GM23338 (cell line): ENCODE measurements around the gene DDA1. TPM values are rescaled to one million over a fixed set of nuclear protein-coding genes. Genes with fewer than 3 reads are reported as not detected.

Source experiments
- ATAC-seq: fragments of 200-7000 bp; cut with Tn5 transposase; 3 replicates; pipeline ENCODE4 v1.9.1; 2020
- DNase-seq: peaks from one replicate; pipeline ENCODE4 v3.0.0-alpha.2; 2015; ENCODE audit warnings: low spot score
- H2AFZ ChIP-seq: fragments of 200-600 bp; sonication (generic); 2 replicates; pipeline ENCODE4 v1.8.0; 2016; ENCODE audit warnings: antibody characterized with exemption, mild to moderate bottlenecking, moderate library complexity
- H3F3A ChIP-seq: fragments of 200-600 bp; sonication (generic); replicated peaks from 2 replicates; pipeline ENCODE4 v1.8.0; 2017; ENCODE audit warnings: antibody characterized with exemption, mixed run types, low read depth
- H3K27ac ChIP-seq: fragments of 200-600 bp; sonication (generic); 2 replicates; pipeline ENCODE4 v1.6.1; 2016; ENCODE audit warnings: low read depth
- H3K27me3 ChIP-seq: fragments of 200-600 bp; sonication (generic); 2 replicates; pipeline ENCODE4 v1.8.0; 2016; ENCODE audit warnings: mild to moderate bottlenecking, mixed run types, moderate library complexity; ENCODE audit not compliant: insufficient read depth
- H3K36me3 ChIP-seq: fragments of 200-600 bp; sonication (generic); 2 replicates; pipeline ENCODE4 v1.8.0; 2016; ENCODE audit warnings: mild to moderate bottlenecking; ENCODE audit not compliant: insufficient read depth
- H3K4me1 ChIP-seq: fragments of 200-600 bp; sonication (generic); 2 replicates; pipeline ENCODE4 v1.8.0; 2016; ENCODE audit warnings: mild to moderate bottlenecking, moderate library complexity; ENCODE audit not compliant: insufficient read depth
- H3K4me2 ChIP-seq: fragments of 200-600 bp; sonication (generic); 2 replicates; pipeline ENCODE4 v1.7.1; 2017; ENCODE audit warnings: mixed run types
- H3K4me3 ChIP-seq: fragments of 200-600 bp; sonication (generic); 2 replicates; pipeline ENCODE4 v1.6.1; 2016; ENCODE audit warnings: mixed run types
- H3K79me2 ChIP-seq: fragments of 200-600 bp; sonication (generic); replicated peaks from 2 replicates; pipeline ENCODE4 v1.8.0; 2017; ENCODE audit warnings: mild to moderate bottlenecking; ENCODE audit not compliant: insufficient read depth
- H3K9me2 ChIP-seq: fragments of 200-600 bp; sonication (generic); 2 replicates; pipeline ENCODE4 v1.8.0; 2017; ENCODE audit not compliant: insufficient read depth
- H4K20me1 ChIP-seq: fragments of 200-600 bp; sonication (generic); replicated peaks from 2 replicates; pipeline ENCODE4 v1.8.0; 2017; ENCODE audit warnings: mild to moderate bottlenecking; ENCODE audit not compliant: insufficient read depth
- H3K27ac Mint-ChIP-seq: 2 replicates; pipeline ENCODE4 v1.8.0; 2020; ENCODE audit warnings: inconsistent platforms, mild to moderate bottlenecking, moderate library complexity, mixed read lengths
- H3K27me3 Mint-ChIP-seq: 3 replicates; pipeline ENCODE4 v1.8.0; 2022; ENCODE audit warnings: low read depth, mild to moderate bottlenecking, moderate library complexity, mixed read lengths, inconsistent platforms; ENCODE audit not compliant: insufficient read depth, poor library complexity
- H3K36me3 Mint-ChIP-seq: 3 replicates; pipeline ENCODE4 v1.8.0; 2021; ENCODE audit warnings: low read depth, mild to moderate bottlenecking, inconsistent platforms, moderate library complexity, mixed read lengths
- H3K4me1 Mint-ChIP-seq: 3 replicates; pipeline ENCODE4 v1.8.0; 2020; ENCODE audit warnings: mild to moderate bottlenecking, inconsistent platforms, mixed read lengths
- H3K4me3 Mint-ChIP-seq: 3 replicates; pipeline ENCODE4 v1.8.0; 2021; ENCODE audit warnings: moderate library complexity, mild to moderate bottlenecking, inconsistent platforms, mixed read lengths
- H3K9me3 Mint-ChIP-seq: 3 replicates; pipeline ENCODE4 v1.8.0; 2020; ENCODE audit warnings: moderate library complexity, mild to moderate bottlenecking, inconsistent platforms, mixed read lengths
- CREB1 ChIP-seq: fragments of 250-450 bp; sonication (Bioruptor Pico); IDR thresholded peaks from 2 replicates; pipeline ENCODE4 v1.5.0; 2020; ENCODE audit warnings: low read depth, mild to moderate bottlenecking, moderate library complexity
- CTCF ChIP-seq, 2 experiments: fragments of 200-600 bp in 1 of 2; sonication (generic) in 1 of 2; conservative IDR thresholded peaks; 2 replicates each; pipeline versions ENCODE4 v1.5.1 to v1.6.1; 2016 to 2017; ENCODE audit warnings: antibody characterized with exemption in 2 of 2, low read depth in 2 of 2, mild to moderate bottlenecking in 2 of 2, moderate library complexity in 1 of 2
- EZH2 ChIP-seq: fragments of 200-600 bp; sonication (generic); IDR thresholded peaks from one replicate; pipeline ENCODE4 v1.8.0; 2017; ENCODE audit warnings: antibody characterized with exemption, mild to moderate bottlenecking, low read depth; ENCODE audit not compliant: unreplicated experiment
- EZH2phosphoT487 ChIP-seq: fragments of 200-600 bp; sonication (generic); IDR thresholded peaks from one replicate; pipeline ENCODE4 v1.8.1; 2018; ENCODE audit warnings: antibody characterized with exemption; ENCODE audit not compliant: unreplicated experiment
- JUNB ChIP-seq: IDR thresholded peaks from one replicate; pipeline ENCODE4 v1.6.1; 2016; ENCODE audit warnings: antibody characterized with exemption; ENCODE audit not compliant: unreplicated experiment
- NANOG ChIP-seq: IDR thresholded peaks from 2 replicates; pipeline ENCODE4 v1.6.1; 2016; ENCODE audit warnings: antibody characterized with exemption, borderline replicate concordance
- POLR2AphosphoS5 ChIP-seq: IDR thresholded peaks from 2 replicates; pipeline ENCODE4 v1.6.1; 2016; ENCODE audit warnings: antibody characterized with exemption, low read depth
- REST ChIP-seq: IDR thresholded peaks from one replicate; pipeline ENCODE4 v1.6.1; 2018; ENCODE audit warnings: antibody characterized with exemption; ENCODE audit not compliant: unreplicated experiment
- STAT1 ChIP-seq: IDR thresholded peaks from one replicate; pipeline ENCODE4 v1.6.1; 2016; ENCODE audit warnings: antibody characterized with exemption; ENCODE audit not compliant: unreplicated experiment
- ZNF114 ChIP-seq: fragments of 250-450 bp; sonication (Bioruptor Pico); IDR thresholded peaks from 2 replicates; pipeline ENCODE4 v1.5.0; 2020; ENCODE audit warnings: mild to moderate bottlenecking, moderate library complexity
- ZNF331 ChIP-seq: fragments of 250-450 bp; sonication (Bioruptor Pico); IDR thresholded peaks from 2 replicates; pipeline ENCODE4 v1.5.0; 2020; ENCODE audit warnings: low read depth, mild to moderate bottlenecking, moderate library complexity
- polyA plus RNA-seq: library from polyadenylated mRNA; unstranded; fragments of >200 nt; fragmentation: Nextera tagmentation; extraction: Ambion mirVana; gene quantifications from 2 replicates; pipeline ENCODE4 v1.2.1, GENCODE V29; 2016
- total RNA-seq: library from RNA; depleted of rRNA; stranded (reverse); fragments of >200 nt; shearing (Covaris generic); gene quantifications from 2 replicates; pipeline ENCODE4 v1.2.3, GENCODE V29; 2014
- TF ChIP-seq, protein P1 (sequence below): fragments of 250-450 bp; sonication (Bioruptor Pico); IDR thresholded peaks from 2 replicates; pipeline ENCODE4 v1.5.0; 2020; ENCODE audit warnings: mild to moderate bottlenecking, moderate library complexity
- TF ChIP-seq, protein P2 (sequence below): IDR thresholded peaks from 2 replicates; pipeline ENCODE4 v1.6.1; 2016; ENCODE audit warnings: antibody characterized with exemption

The DDA1 gene
- total and polyA plus RNA-seq, 2 experiments from 2014 or later = 34.6 to 107 TPM

GRCh38 chr19:17282488-17283125, 26.8 kb upstream of the DDA1 start:
- Histone ChIP-seq H2AFZ (peak overlapping the region; percentile 85), H3F3A (peaks cover 24% of the 10 kb centered on the region), H4K20me1 (peaks cover 4% of the 10 kb centered on the region; the same call in 1 of the 2 replicates), H3K27me3 (peaks cover 6% of the 10 kb centered on the region; the same call in 1 of the 2 replicates), H3K4me2 (peak overlapping the region; percentile 88), H3K36me3 (no peaks in the 10 kb centered on the region), H3K9me2 (no peaks in the 10 kb centered on the region), H3K27ac (no peak overlapping the region), H3K4me3 (peak overlapping the region; percentile 69), H3K79me2 (no peaks in the 10 kb centered on the region), H3K4me1 (no peaks in the 10 kb centered on the region)
- H3K4me3 Mint-ChIP-seq = peak overlapping the region; percentile 76
- no peaks in the 10 kb centered on the region for H3K9me3 Mint-ChIP-seq
- peaks cover 2% of the 10 kb centered on the region; the same call in 2 of the 3 replicates for H3K4me1 Mint-ChIP-seq
- H3K27me3 Mint-ChIP-seq = peaks cover 4% of the 10 kb centered on the region
- peak; percentile 95 for DNase-seq
- no peak overlapping the region for H3K27ac Mint-ChIP-seq
- no peak for TF ChIP-seq JUNB
- peak; percentile 54; the same call in 1 of the 2 replicates for TF ChIP-seq POLR2AphosphoS5
- no peak for TF ChIP-seq REST
- TF ChIP-seq STAT1 = no peak
- TF ChIP-seq CREB1 = peak; percentile 37
- TF ChIP-seq, protein P1, sequence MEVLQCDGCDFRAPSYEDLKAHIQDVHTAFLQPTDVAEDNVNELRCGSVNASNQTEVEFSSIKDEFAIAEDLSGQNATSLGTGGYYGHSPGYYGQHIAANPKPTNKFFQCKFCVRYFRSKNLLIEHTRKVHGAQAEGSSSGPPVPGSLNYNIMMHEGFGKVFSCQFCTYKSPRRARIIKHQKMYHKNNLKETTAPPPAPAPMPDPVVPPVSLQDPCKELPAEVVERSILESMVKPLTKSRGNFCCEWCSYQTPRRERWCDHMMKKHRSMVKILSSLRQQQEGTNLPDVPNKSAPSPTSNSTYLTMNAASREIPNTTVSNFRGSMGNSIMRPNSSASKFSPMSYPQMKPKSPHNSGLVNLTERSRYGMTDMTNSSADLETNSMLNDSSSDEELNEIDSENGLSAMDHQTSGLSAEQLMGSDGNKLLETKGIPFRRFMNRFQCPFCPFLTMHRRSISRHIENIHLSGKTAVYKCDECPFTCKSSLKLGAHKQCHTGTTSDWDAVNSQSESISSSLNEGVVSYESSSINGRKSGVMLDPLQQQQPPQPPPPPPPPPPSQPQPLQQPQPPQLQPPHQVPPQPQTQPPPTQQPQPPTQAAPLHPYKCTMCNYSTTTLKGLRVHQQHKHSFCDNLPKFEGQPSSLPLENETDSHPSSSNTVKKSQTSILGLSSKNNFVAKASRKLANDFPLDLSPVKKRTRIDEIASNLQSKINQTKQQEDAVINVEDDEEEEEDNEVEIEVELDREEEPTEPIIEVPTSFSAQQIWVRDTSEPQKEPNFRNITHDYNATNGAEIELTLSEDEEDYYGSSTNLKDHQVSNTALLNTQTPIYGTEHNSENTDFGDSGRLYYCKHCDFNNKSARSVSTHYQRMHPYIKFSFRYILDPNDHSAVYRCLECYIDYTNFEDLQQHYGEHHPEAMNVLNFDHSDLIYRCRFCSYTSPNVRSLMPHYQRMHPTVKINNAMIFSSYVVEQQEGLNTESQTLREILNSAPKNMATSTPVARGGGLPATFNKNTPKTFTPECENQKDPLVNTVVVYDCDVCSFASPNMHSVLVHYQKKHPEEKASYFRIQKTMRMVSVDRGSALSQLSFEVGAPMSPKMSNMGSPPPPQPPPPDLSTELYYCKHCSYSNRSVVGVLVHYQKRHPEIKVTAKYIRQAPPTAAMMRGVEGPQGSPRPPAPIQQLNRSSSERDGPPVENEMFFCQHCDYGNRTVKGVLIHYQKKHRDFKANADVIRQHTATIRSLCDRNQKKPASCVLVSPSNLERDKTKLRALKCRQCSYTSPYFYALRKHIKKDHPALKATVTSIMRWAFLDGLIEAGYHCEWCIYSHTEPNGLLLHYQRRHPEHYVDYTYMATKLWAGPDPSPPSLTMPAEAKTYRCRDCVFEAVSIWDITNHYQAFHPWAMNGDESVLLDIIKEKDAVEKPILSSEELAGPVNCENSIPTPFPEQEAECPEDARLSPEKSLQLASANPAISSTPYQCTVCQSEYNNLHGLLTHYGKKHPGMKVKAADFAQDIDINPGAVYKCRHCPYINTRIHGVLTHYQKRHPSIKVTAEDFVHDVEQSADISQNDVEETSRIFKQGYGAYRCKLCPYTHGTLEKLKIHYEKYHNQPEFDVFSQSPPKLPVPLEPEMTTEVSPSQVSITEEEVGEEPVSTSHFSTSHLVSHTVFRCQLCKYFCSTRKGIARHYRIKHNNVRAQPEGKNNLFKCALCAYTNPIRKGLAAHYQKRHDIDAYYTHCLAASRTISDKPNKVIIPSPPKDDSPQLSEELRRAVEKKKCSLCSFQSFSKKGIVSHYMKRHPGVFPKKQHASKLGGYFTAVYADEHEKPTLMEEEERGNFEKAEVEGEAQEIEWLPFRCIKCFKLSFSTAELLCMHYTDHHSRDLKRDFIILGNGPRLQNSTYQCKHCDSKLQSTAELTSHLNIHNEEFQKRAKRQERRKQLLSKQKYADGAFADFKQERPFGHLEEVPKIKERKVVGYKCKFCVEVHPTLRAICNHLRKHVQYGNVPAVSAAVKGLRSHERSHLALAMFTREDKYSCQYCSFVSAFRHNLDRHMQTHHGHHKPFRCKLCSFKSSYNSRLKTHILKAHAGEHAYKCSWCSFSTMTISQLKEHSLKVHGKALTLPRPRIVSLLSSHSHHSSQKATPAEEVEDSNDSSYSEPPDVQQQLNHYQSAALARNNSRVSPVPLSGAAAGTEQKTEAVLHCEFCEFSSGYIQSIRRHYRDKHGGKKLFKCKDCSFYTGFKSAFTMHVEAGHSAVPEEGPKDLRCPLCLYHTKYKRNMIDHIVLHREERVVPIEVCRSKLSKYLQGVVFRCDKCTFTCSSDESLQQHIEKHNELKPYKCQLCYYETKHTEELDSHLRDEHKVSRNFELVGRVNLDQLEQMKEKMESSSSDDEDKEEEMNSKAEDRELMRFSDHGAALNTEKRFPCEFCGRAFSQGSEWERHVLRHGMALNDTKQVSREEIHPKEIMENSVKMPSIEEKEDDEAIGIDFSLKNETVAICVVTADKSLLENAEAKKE (CRISPR knock-in tag) = no peak
- TF ChIP-seq ZNF331 (CRISPR knock-in tag) = no peak
- TF ChIP-seq NANOG = no peak
- TF ChIP-seq EZH2phosphoT487 = no peak
- TF ChIP-seq CTCF (conservative IDR thresholded peaks at IDR 0.05; ENCODE audit: low read depth in 2 of 2) = peak; percentile 66 to 95
- TF ChIP-seq ZNF114 = no peak
- TF ChIP-seq EZH2 = no peak
- TF ChIP-seq, protein P2, sequence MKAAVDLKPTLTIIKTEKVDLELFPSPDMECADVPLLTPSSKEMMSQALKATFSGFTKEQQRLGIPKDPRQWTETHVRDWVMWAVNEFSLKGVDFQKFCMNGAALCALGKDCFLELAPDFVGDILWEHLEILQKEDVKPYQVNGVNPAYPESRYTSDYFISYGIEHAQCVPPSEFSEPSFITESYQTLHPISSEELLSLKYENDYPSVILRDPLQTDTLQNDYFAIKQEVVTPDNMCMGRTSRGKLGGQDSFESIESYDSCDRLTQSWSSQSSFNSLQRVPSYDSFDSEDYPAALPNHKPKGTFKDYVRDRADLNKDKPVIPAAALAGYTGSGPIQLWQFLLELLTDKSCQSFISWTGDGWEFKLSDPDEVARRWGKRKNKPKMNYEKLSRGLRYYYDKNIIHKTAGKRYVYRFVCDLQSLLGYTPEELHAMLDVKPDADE = no peak
- ATAC-seq = peak; percentile 88
- peaks cover 37% of the 10 kb centered on the region for H3K36me3 Mint-ChIP-seq
